GM18502 (cell line): Measurements from ENCODE around the gene PIGU.
"Not testable (repeated sequence)": the region's sequence is repeated elsewhere in the genome, so short reads cannot be mapped to it uniquely, and the experiment has no call there.

Experiments
- ATAC-seq: cut with Tn5 transposase; IDR thresholded peaks from one replicate; pipeline ENCODE4 v1.9.1; 2021; ENCODE audit warnings: mild to moderate bottlenecking; ENCODE audit not compliant: unreplicated experiment, poor library complexity

The PIGU gene

DNA sequence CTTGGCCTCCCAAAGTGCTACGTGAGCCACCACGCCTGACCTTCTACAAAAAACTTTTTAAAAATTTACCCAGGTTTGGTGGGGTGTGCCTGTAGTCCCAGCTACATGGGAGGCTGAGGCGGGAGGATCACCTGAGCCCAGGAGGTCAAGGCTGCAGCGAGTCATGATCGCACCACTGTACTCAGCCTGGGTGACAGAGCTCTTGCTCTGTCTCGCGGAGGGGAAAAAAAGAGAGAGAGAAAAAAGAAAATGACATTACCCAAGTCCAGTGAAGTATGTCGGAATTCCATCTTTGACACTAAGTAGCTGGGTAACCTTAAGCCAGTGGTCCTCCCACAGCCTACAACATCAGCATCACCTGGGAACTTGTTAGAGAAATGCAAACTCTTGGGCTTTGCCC lies 137.1 kb downstream of the PIGU start:
- no peak for ATAC-seq

- no peak for ATAC-seq
These were observed 138.2 kb downstream of the PIGU start for GRCh38 chr20:34538671-34539123.

DNA sequence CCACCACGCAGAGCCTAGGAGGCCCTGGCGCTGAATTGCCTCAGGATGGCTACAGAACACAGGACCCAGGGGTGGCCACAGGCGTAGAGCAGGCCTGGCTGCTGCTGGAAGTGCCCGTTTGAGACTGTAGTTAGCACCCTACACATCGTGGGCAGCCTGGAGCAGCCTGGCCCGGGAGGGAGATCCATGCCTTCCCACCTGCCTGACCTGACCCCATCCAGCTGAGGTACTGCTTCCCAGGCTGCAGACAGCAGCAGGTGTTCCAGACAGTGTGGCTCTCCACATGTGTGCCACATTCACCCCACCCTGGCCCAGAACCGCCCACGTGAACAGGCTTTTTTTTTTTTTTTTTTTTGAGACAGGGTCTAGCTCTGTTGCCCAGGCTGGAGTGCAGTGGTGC lies 139.2 kb downstream of the PIGU start:
- no peak for ATAC-seq

DNA sequence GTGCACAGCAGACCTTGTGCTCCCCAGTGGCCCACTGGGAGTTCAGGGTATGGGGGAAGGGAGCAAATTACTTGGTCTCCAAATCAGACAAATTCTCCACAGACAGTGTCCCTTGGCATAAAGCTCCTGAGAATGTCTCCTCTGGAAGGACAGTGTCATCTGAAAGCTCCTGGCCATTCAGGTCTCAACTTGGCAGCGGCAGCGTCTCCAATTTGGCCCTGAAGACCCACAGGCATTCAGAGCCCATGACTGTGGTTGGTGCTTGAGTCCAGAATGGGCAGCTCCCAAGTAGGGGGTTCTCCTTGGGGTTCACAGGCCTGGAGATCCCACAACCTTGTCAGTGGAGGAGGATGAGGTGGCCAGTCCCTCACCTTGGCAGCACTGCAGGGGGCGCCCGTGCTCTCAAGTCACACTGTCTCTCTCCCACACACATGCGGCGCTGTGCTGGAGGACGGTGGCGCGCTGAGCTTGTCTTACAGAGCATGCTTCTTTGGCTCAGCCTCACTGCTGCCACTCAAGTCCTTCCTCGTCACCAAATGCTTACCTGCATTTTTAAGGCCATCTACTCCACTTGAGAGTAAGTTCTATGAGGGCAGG lies 140.0 kb downstream of the PIGU start:
- ATAC-seq = no peak

DNA sequence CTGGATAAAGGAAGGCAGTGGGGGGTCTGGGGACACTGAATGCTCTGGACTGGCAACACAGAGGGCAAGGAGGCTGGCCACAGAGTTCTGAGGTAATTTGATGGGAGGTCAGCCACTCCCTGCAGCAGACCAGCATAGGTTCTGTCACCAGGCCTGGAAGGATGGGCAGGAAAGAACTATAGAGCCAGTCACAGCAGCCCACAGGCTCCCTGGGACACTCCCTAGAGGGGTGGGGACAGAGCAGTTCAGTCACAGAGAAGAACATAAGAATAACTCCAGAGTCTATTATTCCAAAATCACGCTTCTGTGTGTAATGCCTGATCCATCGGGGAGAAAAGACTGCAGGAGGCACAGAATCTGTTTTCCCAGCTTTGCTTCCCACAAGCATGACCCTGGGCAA lies 141.0 kb downstream of the PIGU start:
- ATAC-seq = no peak

- no peak for ATAC-seq
These were observed 141.5 kb downstream of the PIGU start for GRCh38 chr20:34535301-34535840.

DNA sequence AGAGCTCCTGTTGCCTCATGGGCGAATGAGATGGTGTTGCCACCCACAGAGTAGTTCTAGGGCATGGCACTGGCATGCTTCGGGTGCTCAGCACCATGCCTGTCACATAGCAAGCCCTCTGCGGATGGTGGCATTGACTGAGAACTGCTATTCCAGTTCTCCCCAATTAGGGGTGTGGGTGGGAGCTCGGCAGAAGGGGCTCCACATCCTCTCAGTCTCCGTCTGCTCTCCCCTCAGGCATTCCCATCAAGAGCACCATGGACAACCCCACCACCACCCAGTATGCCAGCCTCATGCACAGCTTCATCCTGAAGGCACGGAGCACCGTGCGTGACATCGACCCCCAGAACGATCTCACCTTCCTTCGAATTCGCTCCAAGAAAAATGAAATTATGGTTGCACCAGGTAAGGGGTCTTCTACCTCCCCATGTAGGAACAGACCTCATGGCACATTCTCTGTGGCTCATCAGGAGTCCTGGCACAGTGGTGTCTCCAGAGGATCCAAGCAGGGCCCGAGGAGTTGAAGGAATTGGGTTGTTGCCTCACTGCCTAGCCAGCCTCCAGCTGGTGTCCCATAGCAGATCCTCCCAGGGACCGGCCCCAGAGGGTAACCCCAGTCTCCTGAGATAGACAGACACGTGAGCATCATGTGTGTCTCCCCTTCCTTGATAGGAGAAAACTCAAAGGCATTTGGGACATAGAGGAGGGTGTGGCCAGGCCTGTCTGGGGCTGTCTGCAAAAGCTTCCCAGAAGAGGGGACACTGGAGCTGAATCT lies 142.3 kb downstream of the PIGU start:
- no peak for ATAC-seq

GRCh38 chr20:34532756-34533155 lies 144.1 kb downstream of the PIGU start:
- ATAC-seq = no peak

DNA sequence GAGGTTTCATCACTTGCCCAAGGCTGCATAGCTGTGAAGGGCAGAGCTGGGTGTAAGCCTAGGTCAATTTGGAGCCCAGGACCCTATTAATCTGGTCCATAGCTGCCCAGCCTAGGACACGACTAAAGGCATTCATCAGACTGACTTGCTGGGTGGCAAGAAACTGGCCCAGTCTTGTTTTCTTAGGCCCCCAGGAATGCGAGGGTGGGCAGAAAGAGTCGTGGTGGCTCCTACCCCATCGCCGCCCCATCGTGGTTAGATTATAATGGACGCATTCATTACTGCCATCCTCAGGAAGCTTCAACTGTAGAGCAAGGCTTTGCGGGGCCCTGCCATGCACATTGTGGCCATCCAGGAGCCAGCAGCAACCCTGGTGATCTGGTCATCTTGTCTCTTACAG lies 144.6 kb downstream of the PIGU start:
- no peak for ATAC-seq

- no peak for ATAC-seq
These were observed 145.2 kb downstream of the PIGU start for GRCh38 chr20:34531608-34532265.

DNA sequence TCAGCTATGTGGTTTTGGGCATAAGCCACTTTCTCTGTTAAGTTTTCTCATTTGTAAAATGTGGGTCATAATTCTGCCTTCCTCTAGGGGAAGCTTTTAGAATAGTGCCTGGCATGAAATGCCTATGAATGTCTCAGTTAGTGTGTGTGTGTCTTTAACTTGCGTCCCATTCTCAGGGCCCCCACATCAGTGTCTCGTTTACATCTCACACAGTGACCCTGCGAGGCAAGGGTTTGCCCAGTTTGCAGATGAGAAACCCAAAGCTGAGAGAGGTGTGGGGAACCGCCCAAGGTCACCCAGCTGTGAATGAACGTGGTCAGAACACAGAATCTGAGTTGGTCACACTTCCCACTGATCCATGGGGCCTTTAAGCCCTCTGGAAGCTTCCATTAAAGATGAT lies 146.6 kb downstream of the PIGU start:
- no peak for ATAC-seq

- ATAC-seq = no peak
These were observed 147.2 kb downstream of the PIGU start for GRCh38 chr20:34529742-34530141.

DNA sequence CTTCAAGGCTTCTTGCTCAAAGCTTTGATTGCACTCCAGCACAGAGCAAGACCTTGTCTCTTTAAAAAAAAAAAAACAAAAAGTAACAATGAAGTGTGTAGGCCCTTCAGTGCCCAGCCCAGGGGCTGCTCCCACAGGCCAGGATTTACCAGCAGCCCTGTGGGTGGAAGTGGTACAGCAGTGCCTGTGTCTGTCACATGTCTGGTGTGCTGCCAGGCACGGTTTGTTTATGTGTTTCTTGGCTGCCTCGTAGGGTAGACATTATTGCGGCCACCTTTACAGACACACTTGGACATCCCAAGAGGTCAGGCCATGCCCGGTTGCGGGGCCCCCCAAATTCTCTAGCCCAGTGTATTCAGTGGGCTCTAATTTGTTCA lies 148.0 kb downstream of the PIGU start:
- ATAC-seq = no peak

- no peak for ATAC-seq
These were observed 149.9 kb downstream of the PIGU start for GRCh38 chr20:34527016-34527415.

DNA sequence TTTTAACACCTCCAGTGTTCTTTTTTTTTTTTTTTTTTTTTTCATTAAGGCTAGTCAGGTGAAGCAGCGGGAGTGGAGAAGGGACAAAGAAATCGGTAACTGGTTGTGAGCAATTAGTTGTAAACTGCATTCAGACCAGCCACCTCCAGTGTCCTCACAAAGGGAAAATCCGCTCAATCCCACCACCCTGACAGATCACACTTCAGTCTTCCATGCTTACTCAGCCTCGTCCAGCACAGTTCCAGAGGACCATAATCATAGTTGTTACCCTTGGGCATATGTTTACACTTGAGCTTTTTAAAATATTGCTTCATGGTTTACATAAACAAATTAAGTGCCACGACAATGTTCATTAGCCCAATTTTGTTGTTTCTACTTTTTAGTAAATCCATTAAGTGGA lies 150.4 kb downstream of the PIGU start:
- no peak for ATAC-seq

GRCh38 chr20:34525709-34526416 lies 151.0 kb downstream of the PIGU start:
- no peak for ATAC-seq

- no peak for ATAC-seq
These were observed 151.6 kb downstream of the PIGU start for GRCh38 chr20:34525342-34525708.

DNA sequence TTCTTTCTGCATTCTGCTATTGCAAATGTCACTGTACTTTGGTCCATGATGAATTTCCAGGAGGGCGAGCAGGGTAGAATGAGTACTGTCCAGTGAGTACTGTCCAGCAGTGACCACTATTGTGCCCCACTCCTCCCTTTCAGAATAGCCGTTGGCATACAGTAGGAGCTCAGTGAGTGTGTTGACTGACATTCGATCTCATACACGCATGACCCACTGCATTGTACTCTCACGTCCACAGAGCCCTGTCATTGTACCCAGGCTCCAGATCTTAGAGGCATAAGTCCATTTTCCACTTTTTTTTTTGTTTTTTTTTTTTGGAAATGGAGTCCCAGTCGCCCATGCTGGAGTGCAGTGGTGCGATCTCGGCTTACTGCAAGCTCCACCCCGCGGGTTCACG lies 152.5 kb downstream of the PIGU start:
- ATAC-seq = no peak

GRCh38 chr20:34522969-34523871 lies 153.7 kb downstream of the PIGU start:
- no peak for ATAC-seq

GRCh38 chr20:34519841-34520240 lies 157.1 kb downstream of the PIGU start:
- not testable (repeated sequence) for ATAC-seq
